Choroid plexus epithelial cell (primary cell): ENCODE results near the gene OR52J3.

Source experiments
- DNase-seq: peaks from one replicate; pipeline ENCODE4 v3.0.0-alpha.2; 2010; ENCODE audit warnings: low read depth
- H3K4me3 ChIP-seq: 2 replicates; pipeline ENCODE4 v1.5.1; 2011; ENCODE audit warnings: low read depth, mild to moderate bottlenecking, control low read depth, low read length, moderate library complexity
- CTCF ChIP-seq: conservative IDR thresholded peaks from 2 replicates; pipeline ENCODE4 v1.5.1; 2011; ENCODE audit warnings: low read depth, mild to moderate bottlenecking, control low read depth, inconsistent platforms, low read length, moderate library complexity

The OR52J3 gene

GRCh38 chr11:5059391-5059790 is 13.1 kb downstream of the OR52J3 start, which contains the start of gene OR52E2:
OR52E2 (minus strand) TSS chr11:5059627; CDS start chr11:5059627, 0 bp downstream.
- no peak for DNase-seq
- TF ChIP-seq CTCF = no peak

GRCh38 chr11:5065027-5065426 is 18.7 kb downstream of the OR52J3 start:
- DNase-seq = no peak
- TF ChIP-seq CTCF = no peak
- H3K4me3 ChIP-seq = no peak overlapping the region

More at GRCh38 chr11:5059391-5059790, 13.1 kb downstream of the OR52J3 start, which contains the start of gene OR52E2:
- no peak within 1 kb of the TSS for H3K4me3 ChIP-seq

- H3K4me3 ChIP-seq = no peak within 1 kb of the TSS
- DNase-seq = no peak
- TF ChIP-seq CTCF = no peak
Measured at GRCh38 chr11:5069272-5069671, 22.9 kb downstream of the OR52J3 start, which contains the start of gene OR52E1. OR52E1 (plus strand) TSS chr11:5069572.

GRCh38 chr11:5071799-5072198 is 25.5 kb downstream of the OR52J3 start:
- no peak for TF ChIP-seq CTCF
- no peak for DNase-seq
- no peak overlapping the region for H3K4me3 ChIP-seq

- TF ChIP-seq CTCF = no peak
- H3K4me3 ChIP-seq = no peak overlapping the region
- DNase-seq = no peak
Measured at GRCh38 chr11:5081405-5081804, 35.1 kb downstream of the OR52J3 start.

- H3K4me3 ChIP-seq = no peak overlapping the region
Measured at GRCh38 chr11:5083602-5084001, 37.3 kb downstream of the OR52J3 start.

More at GRCh38 chr11:5083602-5084001, 37.3 kb downstream of the OR52J3 start:
- no peak for TF ChIP-seq CTCF
- DNase-seq = no peak
